22Rv1 (cell line): ENCODE data around the gene ERCC6.

Experiments
- H3K27ac ChIP-seq: fragments of 450-650 bp; 2 replicates; pipeline ENCODE4 v1.5.1; 2017
- CTCF ChIP-seq: fragments of 450-650 bp; IDR thresholded peaks from 2 replicates; pipeline ENCODE4 v1.5.1; 2017; ENCODE audit warnings: mild to moderate bottlenecking
- ZFX ChIP-seq: fragments of 450-650 bp; IDR thresholded peaks from 2 replicates; pipeline ENCODE4 v1.6.1; 2017; ENCODE audit warnings: antibody characterized with exemption, borderline replicate concordance

ERCC6 gene

GRCh38 chr10:49575489-49576072 is 36.7 kb upstream of the ERCC6 start:
- no peak overlapping the region for H3K27ac ChIP-seq
- TF ChIP-seq CTCF (no peak), ZFX (no peak)

GRCh38 chr10:49572594-49573114 is 33.7 kb upstream of the ERCC6 start:
- H3K27ac ChIP-seq: no peak overlapping the region
- TF ChIP-seq ZFX (no peak), CTCF (no peak)

GRCh38 chr10:49571388-49571787 is 32.5 kb upstream of the ERCC6 start:
- TF ChIP-seq ZFX: no peak
- TF ChIP-seq CTCF: no peak
- no peak overlapping the region for H3K27ac ChIP-seq

GRCh38 chr10:49569031-49569631 is 30.2 kb upstream of the ERCC6 start:
- no peak overlapping the region for H3K27ac ChIP-seq
- no peak for TF ChIP-seq CTCF
- no peak for TF ChIP-seq ZFX

GRCh38 chr10:49568235-49568634 is 29.3 kb upstream of the ERCC6 start:
- TF ChIP-seq CTCF: no peak
- TF ChIP-seq ZFX: no peak
- H3K27ac ChIP-seq: no peak overlapping the region

- H3K27ac ChIP-seq: no peak overlapping the region
- no peak for TF ChIP-seq CTCF
- TF ChIP-seq ZFX: no peak
These were observed 28.9 kb upstream of the ERCC6 start for GRCh38 chr10:49567810-49568209.

GRCh38 chr10:49564461-49565009 is 25.6 kb upstream of the ERCC6 start:
- no peak overlapping the region for H3K27ac ChIP-seq
- no peak for TF ChIP-seq ZFX
- TF ChIP-seq CTCF: no peak
